Fibroblast of lung (primary cell): ENCODE data around the gene RNU2-63P. TPM values are rescaled to one million over a fixed set of nuclear protein-coding genes. Genes with fewer than 3 reads are reported as not detected.

Experiments
- DNase-seq, 2 donors: peaks; one replicate each; pipeline versions ENCODE4 v3.0.0 to v3.0.0-alpha.2; 2010; ENCODE audit warnings: low read depth in 2 of 2
- H2AFZ ChIP-seq: 2 replicates; pipeline ENCODE4 v1.5.1; 2012; ENCODE audit warnings: low read length, control low read depth, inconsistent platforms
- H3K27ac ChIP-seq: 2 replicates; pipeline ENCODE4 v1.5.1; 2011; ENCODE audit warnings: low read length, control low read depth; ENCODE audit not compliant: insufficient read depth
- H3K27me3 ChIP-seq: 2 replicates; pipeline ENCODE4 v1.5.1; 2011; ENCODE audit warnings: mild to moderate bottlenecking, low read length; ENCODE audit not compliant: control insufficient read depth, insufficient read depth
- H3K36me3 ChIP-seq: 2 replicates; pipeline ENCODE4 v1.5.1; 2011; ENCODE audit warnings: low read length; ENCODE audit not compliant: control insufficient read depth, insufficient read depth
- H3K4me1 ChIP-seq: 2 replicates; pipeline ENCODE4 v1.5.1; 2011; ENCODE audit warnings: low read length; ENCODE audit not compliant: control insufficient read depth, insufficient read depth; ENCODE audit errors: extremely low read depth
- H3K4me2 ChIP-seq: 2 replicates; pipeline ENCODE4 v1.5.1; 2011; ENCODE audit warnings: low read length, control low read depth; ENCODE audit not compliant: insufficient read depth; ENCODE audit errors: extremely low read depth
- H3K4me3 ChIP-seq, 4 experiments: fragments of 200-600 bp in 1 of 4; sonication (generic) in 1 of 4; replicated peaks in 1 of 4; 2 replicates each; pipeline ENCODE4 v1.5.1; 2011 to 2016; ENCODE audit warnings: low read length in 4 of 4, low read depth in 3 of 4, mild to moderate bottlenecking in 3 of 4, control low read depth in 2 of 4, inconsistent platforms in 1 of 4, mixed read lengths in 1 of 4; ENCODE audit not compliant: insufficient read depth in 1 of 4; ENCODE audit errors: control extremely low read depth in 1 of 4
- H3K79me2 ChIP-seq: 2 replicates; pipeline ENCODE4 v1.5.1; 2012; ENCODE audit warnings: mild to moderate bottlenecking, low read length, inconsistent platforms; ENCODE audit not compliant: control insufficient read depth, insufficient read depth
- H3K9ac ChIP-seq: 2 replicates; pipeline ENCODE4 v1.5.1; 2011; ENCODE audit warnings: mild to moderate bottlenecking, low read length, control low read depth; ENCODE audit not compliant: insufficient read depth
- H3K9me3 ChIP-seq: 2 replicates; pipeline ENCODE4 v1.5.1; 2012; ENCODE audit warnings: low read depth, low read length; ENCODE audit not compliant: control insufficient read depth, insufficient read depth
- H4K20me1 ChIP-seq: 2 replicates; pipeline ENCODE4 v1.5.1; 2011; ENCODE audit warnings: low read length; ENCODE audit not compliant: control insufficient read depth, insufficient read depth; ENCODE audit errors: extremely low read depth
- CTCF ChIP-seq, 2 donors: IDR thresholded peaks in 1 of 2; conservative IDR thresholded peaks in 1 of 2; 1 replicate in 1 of 2; 2 replicates in 1 of 2; pipeline ENCODE4 v1.5.1; 2011 to 2012; ENCODE audit warnings: low read length in 2 of 2, control low read depth in 1 of 2, inconsistent platforms in 1 of 2, low read depth in 1 of 2, mild to moderate bottlenecking in 1 of 2
- EZH2 ChIP-seq: IDR thresholded peaks from 2 replicates; pipeline ENCODE4 v1.5.1; 2012; ENCODE audit warnings: low read length, control low read depth, mild to moderate bottlenecking; ENCODE audit errors: missing control alignments
- polyA plus RNA-seq, 2 donors: library from polyadenylated mRNA; depleted of rRNA in 1 of 2; stranded (reverse) in 1 of 2; unstranded in 1 of 2; fragments of >200 nt; gene quantifications; 2 replicates each; pipeline ENCODE4 v1.2.1, GENCODE V29; 2011 to 2012; ENCODE audit warnings: missing spikeins in 1 of 2
- total RNA-seq: library from RNA; depleted of rRNA; stranded (reverse); fragments of >200 nt; gene quantifications from 2 replicates; pipeline ENCODE4 v1.2.1, GENCODE V29; 2014

Gene RNU2-63P
- total and polyA plus RNA-seq, 2 donors (not counting 1 experiment from before 2014, with no cell fraction given), result 268 TPM; not detected in 1

- no peak overlapping the region for H3K4me3 ChIP-seq
- H3K79me2 ChIP-seq, result peaks cover 2% of the 10 kb centered on the region
- H3K4me2 ChIP-seq, result no peak overlapping the region
- TF ChIP-seq EZH2 (no peak), CTCF (conservative IDR thresholded peaks at IDR 0.05 in 1 of 2, IDR thresholded peaks at IDR 0.05 in 1 of 2; ENCODE audit: low read depth in 1 of 2, low read length in 2 of 2) (no peak)
- H3K27ac ChIP-seq, result no peak overlapping the region
- no peaks in the 10 kb centered on the region for H3K9me3 ChIP-seq
- H3K9ac ChIP-seq, result no peak overlapping the region
- H4K20me1 ChIP-seq, result no peaks in the 10 kb centered on the region
- DNase-seq, result no peak
- no peak overlapping the region for H2AFZ ChIP-seq
- no peaks in the 10 kb centered on the region for H3K36me3 ChIP-seq
- H3K27me3 ChIP-seq, result no peaks in the 10 kb centered on the region
- H3K4me1 ChIP-seq, result peaks cover 8% of the 10 kb centered on the region
Measured at GRCh38 chr2:88036182-88036581, 19.8 kb upstream of the RNU2-63P start.

- H3K27me3 ChIP-seq, result no peaks in the 10 kb centered on the region
- H3K4me2 ChIP-seq, result no peak overlapping the region
- H3K9me3 ChIP-seq, result no peaks in the 10 kb centered on the region
- H3K9ac ChIP-seq, result no peak overlapping the region
- H3K4me3 ChIP-seq, result no peak overlapping the region
- no peak overlapping the region for H3K27ac ChIP-seq
- H3K36me3 ChIP-seq, result peaks cover 5% of the 10 kb centered on the region
- H2AFZ ChIP-seq, result no peak overlapping the region
- H3K79me2 ChIP-seq, result no peaks in the 10 kb centered on the region
- TF ChIP-seq CTCF (conservative IDR thresholded peaks at IDR 0.05 in 1 of 2, IDR thresholded peaks at IDR 0.05 in 1 of 2; ENCODE audit: low read depth in 1 of 2, low read length in 2 of 2) (no peak), EZH2 (no peak)
- DNase-seq, result no peak
- no peaks in the 10 kb centered on the region for H3K4me1 ChIP-seq
- H4K20me1 ChIP-seq, result no peaks in the 10 kb centered on the region
Measured at GRCh38 chr2:88032070-88032702, 15.8 kb upstream of the RNU2-63P start.

- Histone ChIP-seq H3K9me3 (no peaks in the 10 kb centered on the region), H3K79me2 (no peaks in the 10 kb centered on the region), H3K4me1 (no peaks in the 10 kb centered on the region), H3K36me3 (peaks cover 7% of the 10 kb centered on the region), H3K27me3 (no peaks in the 10 kb centered on the region), H3K4me3 (no peak overlapping the region), H3K9ac (no peak overlapping the region), H3K4me2 (no peak overlapping the region), H2AFZ (no peak overlapping the region), H4K20me1 (no peaks in the 10 kb centered on the region), H3K27ac (no peak overlapping the region)
- no peak for DNase-seq
- TF ChIP-seq CTCF (conservative IDR thresholded peaks at IDR 0.05 in 1 of 2, IDR thresholded peaks at IDR 0.05 in 1 of 2; ENCODE audit: low read depth in 1 of 2, low read length in 2 of 2), result no peak
- TF ChIP-seq EZH2, result no peak
Measured at GRCh38 chr2:88028931-88029330, 12.6 kb upstream of the RNU2-63P start.
